HG02943 (cell line): ENCODE measurements around the gene BTRC.

Experiments
- ATAC-seq: cut with Tn5 transposase; IDR thresholded peaks from one replicate; pipeline ENCODE4 v1.9.1; 2021; ENCODE audit warnings: mild to moderate bottlenecking, low read depth, moderate library complexity; ENCODE audit not compliant: unreplicated experiment

Gene BTRC

DNA sequence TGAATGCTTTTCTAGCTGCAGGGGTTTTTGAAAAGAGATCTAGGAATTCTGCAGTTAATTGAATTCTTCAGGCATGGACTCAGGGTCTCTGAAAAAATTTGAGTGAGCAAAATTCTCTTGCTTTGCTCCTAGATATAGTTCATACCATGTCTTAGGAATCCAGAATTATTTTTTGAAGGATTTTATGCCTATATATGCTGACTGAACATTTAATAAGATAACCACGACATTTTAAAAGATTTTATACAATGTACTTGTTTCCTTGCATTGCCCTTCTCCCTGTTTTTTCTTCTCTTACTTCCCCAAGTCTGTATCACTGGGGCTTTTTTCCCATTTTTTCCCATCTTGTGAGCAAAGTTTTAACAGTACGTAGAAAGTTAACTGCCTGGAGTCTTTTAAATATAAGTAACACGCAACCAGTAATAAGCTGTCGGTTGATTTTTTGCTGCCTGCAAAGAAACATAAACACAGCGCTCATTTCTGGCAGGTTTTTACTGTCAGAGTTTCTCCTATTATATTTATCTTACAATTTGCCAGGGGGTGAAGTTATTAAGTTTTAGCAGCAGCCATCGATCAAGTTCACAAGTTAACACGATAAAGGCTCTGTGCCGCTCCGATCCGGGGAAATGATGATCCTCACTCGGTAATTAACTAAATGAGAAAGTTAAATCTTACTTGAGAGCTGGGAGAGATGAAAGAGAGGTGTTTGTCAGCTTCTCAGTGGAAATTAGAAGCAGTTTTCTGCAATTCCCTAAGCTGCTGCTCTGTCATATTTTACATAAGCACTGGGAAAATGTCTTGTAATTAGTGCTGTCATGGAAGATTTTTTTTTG is 153.1 kb downstream of the BTRC start:
- ATAC-seq, result no peak

DNA sequence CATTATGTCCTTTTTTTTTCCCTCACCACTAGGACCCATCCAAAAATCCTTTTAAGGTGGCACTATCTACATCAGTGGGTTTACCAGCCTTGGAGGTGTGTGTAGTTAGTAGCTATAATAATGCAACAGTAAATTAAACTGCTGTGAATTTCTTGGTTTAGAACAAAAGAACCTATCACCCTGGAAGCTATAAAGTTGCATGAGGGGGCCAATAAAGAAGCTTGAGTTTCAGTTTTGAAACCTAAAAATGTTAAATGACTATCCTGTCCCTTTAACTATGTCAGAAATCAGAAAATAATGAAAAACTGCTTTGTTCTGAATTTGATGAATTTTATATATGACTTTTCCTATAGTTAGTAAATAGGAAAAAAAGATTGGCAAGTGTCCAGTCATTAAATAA is 153.9 kb downstream of the BTRC start:
- ATAC-seq, result no peak

DNA sequence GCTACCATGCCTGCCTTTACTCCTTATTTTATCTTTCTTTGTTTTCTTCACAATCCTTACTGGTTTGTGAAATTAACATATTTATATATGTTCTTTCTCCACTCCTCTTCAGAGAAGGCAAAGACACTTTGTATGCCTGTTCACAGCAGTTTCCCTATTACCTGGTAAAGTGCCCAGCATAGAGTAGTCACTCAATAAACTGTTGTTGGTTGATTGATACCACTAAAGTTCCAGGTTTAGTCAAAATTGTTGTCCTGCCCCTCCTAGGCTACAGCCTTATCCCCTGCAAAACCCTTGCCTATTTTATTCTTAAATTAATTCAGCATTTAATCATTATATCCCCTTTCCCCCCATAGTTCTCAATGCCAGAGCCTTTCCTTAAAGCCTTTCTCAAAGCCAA is 158.0 kb downstream of the BTRC start:
- no peak for ATAC-seq

DNA sequence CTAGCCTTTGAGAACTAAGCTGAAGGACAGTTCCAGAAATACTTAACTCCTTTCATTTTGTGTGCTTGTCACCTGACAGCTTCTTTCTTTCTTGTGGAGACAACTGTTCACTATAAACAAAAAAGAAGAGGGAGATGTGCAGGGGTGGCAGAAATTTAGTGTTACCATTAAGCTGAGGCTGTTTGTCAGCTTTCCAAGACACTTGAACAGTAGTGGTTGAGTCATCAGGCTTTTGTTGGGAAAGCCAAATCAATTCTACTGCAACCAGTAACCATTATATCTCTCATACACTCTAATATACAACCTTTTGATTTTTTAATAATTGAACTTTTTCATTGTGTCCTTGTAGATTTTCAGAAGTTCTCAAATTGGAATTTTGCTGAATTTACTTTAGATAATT is 158.8 kb downstream of the BTRC start:
- ATAC-seq, result no peak

DNA sequence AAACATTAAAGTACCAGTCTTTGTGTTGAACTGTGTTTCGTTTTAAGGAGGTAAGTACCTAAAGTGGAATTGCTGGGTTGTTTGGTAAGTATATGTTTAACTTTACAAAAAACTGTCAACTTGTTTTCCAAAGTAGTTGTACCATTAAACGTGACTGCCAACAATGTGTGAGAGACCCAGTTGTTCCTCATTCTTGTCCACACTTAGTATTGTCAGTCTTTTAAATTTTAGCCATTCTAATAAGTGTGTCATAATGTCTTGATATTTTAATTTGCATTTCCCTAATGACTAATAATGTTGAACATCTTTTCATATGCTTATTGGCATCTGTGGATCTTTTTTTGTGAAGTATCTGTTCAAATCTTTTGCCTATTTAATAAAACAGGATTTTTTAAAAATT is 159.8 kb downstream of the BTRC start:
- ATAC-seq, result no peak

DNA sequence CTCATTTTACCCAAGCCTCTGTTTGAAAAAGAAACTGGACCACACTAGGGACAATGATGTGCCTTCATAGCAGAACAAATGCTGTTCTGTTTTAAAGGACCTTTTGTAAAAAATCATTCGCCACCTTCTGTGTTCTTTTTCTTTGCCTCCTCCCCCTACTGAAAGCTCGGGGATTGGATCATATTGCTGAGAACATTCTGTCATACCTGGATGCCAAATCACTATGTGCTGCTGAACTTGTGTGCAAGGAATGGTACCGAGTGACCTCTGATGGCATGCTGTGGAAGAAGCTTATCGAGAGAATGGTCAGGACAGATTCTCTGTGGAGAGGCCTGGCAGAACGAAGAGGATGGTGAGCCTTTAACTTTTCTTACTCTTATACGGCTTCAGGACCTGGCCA is 171.9 kb downstream of the BTRC start:
- ATAC-seq, result no peak

DNA sequence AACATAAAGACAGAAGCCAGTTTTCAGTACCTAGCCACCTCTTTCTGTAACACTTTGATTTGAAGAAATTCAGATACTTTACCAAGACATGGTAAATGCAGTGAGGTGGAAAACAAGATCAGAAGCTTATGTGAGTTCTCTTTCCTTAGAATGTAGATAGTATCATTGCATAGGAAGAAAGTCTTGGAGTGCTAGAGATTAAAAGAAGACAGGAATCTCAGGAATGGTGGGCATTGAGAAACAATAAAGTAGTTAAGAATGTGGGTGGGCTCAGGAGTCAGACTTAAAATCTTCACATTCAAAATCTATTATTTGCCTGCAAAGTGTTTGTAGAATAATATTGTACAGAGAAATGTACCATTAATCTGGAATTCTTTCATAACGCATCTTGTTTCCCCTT is 175.2 kb downstream of the BTRC start:
- no peak for ATAC-seq

DNA sequence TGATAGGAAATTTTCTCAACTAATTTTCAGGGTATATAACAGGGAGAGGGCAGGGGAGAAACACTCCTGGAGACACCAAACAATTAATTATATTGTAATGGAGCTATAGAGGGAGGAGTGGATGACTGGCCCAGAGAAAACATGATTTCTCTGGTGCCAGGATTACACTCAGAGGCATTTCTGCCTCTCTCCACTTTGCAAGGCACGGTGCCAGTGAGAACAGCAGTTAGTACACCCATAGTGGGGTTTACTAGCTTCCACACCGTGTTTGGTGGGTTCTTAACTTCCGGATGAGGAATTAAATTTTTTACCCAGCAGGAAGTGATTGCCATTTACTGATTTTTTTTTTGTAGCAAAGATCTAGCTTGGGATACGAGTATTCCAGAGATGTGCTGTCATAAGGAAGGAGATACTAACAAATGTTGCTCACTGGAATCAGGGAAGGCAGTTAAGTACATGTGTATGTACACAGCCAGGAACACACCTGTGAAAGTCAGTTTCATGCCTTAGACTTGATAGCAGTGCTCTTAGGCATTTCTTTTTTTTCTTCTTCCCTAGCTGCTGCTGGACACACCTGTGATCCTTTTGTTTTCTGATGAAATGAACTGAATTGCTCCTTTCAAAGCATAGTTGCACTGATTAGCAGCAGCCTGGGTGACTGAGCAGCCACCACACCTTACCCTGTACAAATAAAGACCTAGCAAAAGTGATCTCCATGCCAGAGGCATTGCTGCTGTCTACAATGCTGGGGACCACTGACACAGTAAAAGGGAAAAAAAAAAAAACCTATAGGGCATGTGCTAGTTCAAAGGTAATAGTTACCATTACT is 176.0 kb downstream of the BTRC start:
- no peak for ATAC-seq

DNA sequence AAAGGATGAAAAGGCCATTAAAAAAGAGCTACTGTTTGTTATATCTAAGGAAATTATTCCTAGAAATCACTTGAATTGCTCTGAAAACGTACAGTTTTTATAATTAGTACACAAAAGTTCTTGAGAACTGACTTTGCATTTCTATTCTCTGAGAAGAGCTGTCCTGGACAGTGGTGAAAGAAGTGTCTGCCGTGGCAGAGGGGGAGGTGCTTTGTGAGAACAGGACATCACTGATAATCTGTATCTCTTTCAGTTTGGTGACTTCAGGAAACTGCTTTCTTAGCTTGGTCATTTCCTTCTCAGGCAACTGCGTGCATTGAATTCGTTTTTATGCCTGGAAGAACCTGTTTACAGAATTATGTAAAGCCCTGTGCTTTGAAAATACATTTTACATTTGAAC is 182.0 kb downstream of the BTRC start:
- ATAC-seq, result no peak

DNA sequence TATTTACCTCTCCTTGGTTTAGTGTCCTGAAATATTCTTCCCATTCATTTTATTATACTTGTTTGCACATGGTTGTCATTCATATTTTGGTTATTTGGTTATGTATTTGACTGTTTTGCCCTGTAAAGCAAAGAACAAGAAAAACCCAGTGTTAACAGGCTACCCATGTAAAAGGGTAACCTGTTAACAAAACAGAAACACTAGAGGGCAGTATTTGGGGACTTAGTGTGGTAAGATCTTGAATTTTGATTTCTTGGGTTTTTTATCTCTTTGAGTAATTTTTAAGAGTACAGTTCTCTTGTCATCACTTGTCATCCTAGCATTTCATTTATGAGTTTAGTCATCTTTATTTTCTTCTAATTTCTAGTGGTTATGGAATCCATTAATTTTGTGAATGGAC is 182.8 kb downstream of the BTRC start:
- ATAC-seq, result no peak

DNA sequence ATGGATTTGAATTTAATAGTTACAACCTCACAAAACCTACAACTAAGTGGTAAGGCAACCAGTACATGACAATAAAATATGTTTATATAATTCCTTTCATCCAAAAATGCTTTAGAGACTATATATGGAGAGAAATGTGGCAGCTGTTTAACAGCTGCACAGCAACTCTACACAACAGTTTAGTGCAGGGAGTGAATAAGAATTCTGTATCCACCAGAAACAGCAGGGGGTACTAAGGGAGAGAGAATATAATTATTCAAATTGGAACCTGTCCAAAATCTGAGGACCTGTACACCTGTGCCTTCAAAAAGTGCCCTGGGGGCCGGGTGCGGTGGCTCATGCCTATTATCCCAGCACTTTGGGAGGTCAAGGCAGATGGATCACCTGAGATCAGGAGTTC is 184.5 kb downstream of the BTRC start:
- no peak for ATAC-seq

DNA sequence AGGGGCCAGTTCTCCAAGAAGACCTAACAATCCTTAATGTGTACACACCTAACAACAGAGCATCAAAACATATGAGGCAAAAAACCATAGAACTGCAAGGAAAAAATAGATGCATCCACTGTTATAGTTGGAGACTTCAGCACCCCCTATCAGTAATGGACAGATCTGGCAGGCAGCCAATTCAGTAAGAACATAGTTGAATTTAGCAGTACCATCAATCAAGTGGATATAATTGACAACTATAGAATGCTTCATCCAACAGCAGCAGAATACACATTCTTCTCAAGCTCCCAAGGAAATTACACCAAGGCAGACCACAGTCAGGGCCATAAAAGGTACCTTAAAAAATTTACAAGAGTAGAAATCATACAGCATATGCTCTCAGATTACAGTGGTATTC is 191.9 kb downstream of the BTRC start:
- no peak for ATAC-seq

DNA sequence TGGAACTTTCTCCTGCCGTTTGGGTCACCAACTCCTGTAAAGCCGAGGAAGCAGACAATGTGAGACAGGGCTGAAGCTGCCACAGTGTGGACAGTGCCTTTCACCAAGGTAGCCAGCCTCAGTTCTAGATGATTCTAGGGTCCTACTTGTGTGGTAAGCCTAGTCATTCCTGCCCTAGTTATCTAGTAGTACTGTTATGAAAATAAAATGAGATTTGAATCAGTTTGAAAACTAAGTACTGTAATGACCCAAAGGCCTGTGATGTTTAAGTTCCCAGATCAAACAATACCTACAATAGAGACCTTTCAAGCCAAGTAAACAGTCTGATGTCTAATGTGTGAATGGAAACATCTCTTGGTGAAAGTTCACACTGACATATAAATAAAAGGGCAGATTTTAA is 197.0 kb downstream of the BTRC start:
- no peak for ATAC-seq

DNA sequence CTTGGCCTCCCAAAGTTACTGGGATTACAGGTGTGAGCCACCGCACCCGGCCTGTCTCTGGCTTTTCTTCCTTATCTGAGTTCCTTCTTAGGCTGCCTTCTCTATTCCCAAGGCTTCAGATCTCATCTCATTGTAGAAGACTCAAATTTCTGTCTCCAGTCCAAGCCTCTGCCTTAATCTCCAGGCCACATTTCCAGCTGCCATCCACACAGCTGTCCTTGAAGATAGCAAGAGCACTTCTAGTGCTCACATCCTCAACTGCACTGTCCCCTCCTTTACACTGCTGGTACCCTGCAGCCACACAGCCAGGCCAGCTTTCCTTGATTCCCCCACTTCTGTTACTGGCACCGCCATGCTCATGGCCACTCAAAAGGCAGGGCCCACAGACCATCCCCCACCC is 198.5 kb downstream of the BTRC start:
- ATAC-seq, result no peak

DNA sequence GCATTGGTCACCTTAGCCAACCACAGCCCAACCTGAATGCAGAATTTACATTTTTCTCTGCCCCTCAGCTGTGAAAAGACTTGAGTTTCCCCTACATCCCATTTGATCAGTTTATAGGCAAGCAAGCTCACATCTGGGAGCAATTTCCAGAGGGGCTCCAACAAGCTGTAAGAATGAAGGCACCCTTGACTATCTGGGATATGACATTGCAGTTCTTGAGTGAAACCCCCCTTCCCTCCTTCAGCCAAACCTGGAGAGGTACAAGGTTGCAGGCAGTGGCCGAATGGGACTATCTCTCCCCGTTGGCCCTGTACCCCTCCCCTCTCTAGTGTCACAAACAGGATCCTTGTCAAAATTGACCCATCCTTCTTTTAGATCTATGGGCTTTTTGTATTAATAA is 203.6 kb downstream of the BTRC start:
- no peak for ATAC-seq

DNA sequence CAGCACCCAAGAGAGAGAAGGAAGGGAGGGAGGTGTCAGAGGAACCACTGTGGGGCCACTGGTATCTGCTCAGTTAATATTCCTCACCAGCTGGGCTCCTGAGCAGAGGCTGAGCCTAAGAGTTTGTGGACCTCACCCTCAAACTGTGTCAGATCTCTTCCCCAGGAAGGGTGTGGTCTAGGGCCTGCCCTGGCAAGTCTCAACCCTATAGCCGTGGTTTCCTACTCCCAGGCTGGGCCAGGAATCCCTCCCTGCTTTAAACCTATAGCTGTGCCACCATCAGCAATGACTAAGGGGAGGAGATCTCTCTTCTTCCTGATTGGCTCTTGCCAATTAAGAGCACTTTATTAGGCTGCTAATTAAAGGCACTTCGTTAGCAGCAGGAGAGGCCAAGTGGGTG is 204.2 kb downstream of the BTRC start:
- no peak for ATAC-seq

DNA sequence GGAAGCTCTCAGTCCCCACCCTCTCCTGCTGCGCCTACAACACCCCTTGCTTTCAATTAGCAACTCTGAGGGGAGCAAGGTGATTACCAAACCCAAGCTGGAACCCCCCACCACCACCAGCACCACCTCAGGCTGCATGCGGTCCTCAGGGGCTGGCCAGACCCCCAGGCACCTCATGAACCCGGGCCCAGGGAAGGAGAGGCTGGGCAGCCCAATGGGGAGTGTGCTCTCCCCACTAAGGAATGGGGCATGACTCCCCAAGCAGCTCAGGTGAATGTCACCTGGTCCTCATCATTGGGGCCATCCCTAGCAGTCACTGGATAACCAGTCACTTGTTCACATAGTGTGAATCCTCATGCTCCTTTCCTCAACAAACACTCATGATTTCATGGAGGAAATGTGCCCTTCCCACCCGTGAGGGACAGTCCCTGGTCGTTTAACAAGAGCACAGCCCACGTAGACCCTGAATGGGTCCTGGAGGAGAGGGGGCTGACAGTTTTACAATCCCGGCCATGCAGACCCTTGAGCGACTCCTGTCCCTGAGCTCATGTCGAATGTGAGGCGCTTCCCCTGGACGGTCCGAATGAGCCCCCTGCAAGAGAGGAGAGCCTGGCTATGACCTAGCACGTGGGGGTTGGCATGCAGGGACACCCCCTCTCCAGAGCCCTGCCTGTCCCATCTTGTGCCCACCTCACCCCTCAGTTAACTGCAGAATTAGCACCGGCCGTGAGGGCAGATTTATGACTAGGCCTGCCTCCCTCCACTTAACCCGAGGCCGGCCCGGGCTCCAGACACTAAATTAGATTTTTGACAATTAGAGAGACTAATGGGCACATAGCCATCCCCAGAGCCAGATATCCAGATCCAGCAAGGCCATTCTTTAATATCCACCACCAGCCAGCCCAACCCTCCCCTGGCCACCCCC is 205.0 kb downstream of the BTRC start:
- ATAC-seq, result no peak

DNA sequence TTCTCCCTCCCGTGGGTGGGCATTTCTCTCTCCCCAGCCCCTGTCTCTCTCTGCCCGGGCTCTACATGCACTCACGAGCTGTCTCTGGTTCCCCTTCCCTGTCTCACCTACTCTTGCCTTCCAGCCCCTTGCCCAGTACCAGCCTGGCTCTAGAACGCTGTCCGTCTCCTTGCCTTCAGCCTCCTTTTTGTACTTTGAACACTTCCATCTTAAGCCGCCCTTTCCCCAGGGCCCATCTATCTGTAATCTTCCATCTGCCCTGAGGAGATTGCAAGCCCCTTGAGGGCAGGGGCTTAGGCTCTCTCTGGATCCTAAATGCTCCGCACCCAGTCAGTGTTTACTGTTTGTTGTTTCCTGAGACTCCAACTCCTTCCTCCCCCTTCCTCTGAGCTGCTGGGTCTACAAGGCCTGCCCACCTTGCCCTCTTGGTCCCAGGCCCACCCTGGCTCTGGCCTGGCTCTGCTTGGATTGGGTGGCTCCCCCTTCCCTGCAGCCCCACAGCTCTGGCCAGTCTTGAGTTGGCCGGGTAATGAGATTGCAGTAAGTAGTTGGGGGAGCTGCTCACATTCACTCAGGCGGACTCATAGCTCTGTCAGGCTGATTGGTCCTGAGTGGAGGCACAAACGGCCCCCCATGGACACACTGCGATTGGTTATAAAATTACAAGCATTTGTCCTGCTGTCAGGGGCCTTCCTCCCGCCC is 205.8 kb downstream of the BTRC start:
- no peak for ATAC-seq

DNA sequence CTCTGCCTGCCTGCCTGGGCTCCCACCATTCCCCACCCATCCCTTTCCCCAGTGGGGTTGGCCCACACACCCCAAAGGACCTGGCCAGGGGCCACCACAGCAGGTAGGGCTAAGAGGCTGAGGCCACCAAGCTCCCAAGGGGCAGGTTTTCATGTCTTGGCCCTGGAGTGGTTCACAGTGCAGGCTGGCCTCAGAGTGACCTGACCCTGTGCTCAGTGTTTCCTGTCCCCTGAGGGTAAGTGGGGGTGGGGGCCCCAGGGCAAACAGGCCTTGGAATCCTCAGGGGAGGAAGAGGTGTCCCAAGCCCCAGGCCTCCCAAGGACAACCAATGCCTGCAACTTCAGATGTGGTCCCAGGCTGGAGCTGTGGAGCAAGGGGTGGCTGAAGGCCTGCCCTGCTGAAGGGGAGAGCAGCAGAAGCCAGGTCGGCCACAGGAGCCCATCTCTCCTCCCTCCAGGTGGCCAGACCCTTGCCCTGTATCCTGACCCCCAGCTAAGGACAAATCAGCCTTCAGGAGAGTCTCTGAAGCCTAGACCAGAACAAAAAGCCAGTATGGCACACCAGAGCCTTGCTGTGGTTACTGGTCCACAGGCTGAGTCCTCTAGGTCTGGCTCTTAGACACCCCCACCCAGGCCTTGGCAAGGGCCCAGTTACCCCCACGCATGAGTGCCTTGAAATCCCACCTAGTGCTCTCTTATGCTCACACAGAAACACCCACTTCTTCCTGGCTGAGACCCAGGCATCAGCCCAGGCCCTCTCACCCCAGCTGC is 206.5 kb downstream of the BTRC start:
- no peak for ATAC-seq
